Measurements from ENCODE around the gene PSENEN.
A peak's percentile ranks its signal among the peaks of the same experiment; 100 is the strongest.

PSENEN gene, protein sequence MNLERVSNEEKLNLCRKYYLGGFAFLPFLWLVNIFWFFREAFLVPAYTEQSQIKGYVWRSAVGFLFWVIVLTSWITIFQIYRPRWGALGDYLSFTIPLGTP

GRCh38 chr19:35745328-35746086 lies at the start of gene PSENEN, which contains the start of gene U2AF1L4:
Gene PSENEN, plus strand, starts transcription at chr19:35745651. Its CDS starts 280 bp downstream, at chr19:35745931.
Gene U2AF1L4, minus strand, starts transcription at chr19:35745418. Its CDS starts 27 bp downstream, at chr19:35745391.
- DNase-seq = peak; percentile 98

GRCh38 chr19:35695895-35696422 lies 49.5 kb upstream of the PSENEN start:
- DNase-seq = no peak

DNA sequence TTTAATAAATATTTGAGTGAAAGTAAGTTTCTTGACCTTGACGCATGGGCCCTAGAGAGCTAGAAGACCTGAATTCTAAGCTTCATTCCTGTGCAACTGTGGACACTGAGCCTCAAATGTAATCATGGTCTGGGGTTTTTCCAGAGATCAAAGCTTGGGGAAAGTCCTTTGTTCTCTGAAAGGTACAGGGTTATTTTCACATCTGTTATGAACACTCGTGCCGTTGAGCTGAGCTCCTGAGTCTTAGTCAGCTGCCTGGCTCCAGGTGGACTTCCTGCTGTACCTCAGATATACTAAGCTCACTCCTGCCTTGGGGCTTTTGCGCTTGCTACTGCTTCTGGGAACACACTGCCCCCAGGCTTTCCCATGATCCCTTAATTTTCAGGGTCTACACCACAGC lies 48.6 kb upstream of the PSENEN start:
- DNase-seq = no peak

DNA sequence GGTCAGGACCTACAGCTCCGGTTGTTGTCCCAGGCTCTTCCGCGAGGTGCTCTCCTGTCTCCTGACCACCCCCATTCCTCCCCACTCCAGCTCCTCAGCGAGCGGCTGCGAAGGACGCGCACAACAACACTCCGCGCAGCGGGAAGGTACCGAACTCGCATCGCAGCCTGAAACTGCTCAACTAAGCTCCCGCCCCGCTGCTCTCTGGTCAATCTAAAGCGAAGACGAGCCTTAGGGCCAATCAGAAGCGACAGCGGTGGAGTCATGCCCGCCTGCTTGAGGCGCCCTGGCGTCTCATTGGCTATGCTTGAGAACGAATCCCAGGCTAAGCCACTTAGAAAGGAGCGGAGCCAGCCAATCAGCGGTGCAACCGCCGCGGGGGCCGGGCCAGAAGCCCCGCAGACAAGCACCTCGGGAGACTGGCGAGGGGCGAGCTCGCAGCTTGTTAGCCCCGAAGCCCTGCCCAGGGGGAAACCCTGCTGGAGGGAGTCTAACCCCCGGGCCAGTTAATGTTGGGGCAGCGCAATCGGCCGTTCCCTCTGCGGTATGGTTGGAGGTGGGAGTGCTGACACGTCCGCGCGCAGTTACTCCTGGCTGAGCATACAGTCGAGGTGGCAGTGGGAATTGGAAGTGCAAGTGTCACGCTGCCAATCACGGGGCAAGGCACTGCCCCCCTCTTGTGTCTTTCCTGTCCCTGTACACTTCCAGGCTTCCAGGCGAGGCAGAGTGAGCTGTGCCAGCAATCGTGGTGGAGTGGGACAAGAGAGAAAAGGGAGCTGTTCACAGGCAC lies 43.0 kb upstream of the PSENEN start:
- DNase-seq = peak; percentile 94

DNA sequence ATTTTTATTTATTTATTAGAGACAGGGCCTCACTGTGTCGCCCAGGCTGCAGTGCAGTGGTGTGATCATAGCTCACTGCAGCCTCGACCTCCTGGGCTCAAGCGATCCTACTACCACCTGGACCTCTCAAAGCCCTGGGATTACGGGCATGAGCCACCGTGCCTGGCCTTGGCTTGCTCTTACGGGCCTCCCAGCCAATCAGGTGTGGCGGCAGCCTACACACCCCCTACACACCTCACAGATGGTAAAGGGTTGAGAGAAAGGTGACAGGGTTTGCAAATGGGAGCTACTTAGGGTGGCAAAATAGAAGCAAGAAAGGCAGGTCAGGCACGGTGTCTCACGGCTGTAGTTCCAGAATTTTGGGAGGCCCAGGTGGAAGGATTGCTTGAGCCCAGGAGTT lies 42.1 kb upstream of the PSENEN start:
- no peak for DNase-seq

DNA sequence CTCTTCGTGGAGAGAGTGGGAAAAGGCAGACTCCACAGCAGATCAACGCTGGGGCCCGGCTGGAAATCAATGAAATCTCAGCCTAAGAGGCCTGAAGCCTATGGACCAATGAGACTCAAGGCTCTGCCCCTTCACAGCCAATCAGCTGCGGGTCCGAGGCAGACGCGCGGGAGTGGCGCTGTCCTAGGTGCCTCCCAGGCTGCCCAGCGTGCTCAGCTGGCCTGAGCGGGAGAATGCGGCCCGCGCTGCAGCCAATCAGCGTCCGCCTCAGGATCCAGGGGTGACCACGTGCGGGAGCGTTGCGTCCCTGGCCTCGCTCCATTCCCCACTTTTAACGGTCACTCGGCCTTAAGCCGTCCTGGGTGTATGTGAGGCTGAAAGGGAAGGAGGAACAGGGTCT lies 41.2 kb upstream of the PSENEN start, which contains the start of gene ZBTB32:
ZBTB32 (plus strand) TSS at position 341 of the 400 bp plus-strand sequence. CDS start 10,069 bp downstream, outside the sequence.
- no peak for DNase-seq

- DNase-seq = no peak
Measured at GRCh38 chr19:35708391-35708790, 37.1 kb upstream of the PSENEN start.

GRCh38 chr19:35710784-35711723 lies 34.4 kb upstream of the PSENEN start:
- DNase-seq = no peak

DNA sequence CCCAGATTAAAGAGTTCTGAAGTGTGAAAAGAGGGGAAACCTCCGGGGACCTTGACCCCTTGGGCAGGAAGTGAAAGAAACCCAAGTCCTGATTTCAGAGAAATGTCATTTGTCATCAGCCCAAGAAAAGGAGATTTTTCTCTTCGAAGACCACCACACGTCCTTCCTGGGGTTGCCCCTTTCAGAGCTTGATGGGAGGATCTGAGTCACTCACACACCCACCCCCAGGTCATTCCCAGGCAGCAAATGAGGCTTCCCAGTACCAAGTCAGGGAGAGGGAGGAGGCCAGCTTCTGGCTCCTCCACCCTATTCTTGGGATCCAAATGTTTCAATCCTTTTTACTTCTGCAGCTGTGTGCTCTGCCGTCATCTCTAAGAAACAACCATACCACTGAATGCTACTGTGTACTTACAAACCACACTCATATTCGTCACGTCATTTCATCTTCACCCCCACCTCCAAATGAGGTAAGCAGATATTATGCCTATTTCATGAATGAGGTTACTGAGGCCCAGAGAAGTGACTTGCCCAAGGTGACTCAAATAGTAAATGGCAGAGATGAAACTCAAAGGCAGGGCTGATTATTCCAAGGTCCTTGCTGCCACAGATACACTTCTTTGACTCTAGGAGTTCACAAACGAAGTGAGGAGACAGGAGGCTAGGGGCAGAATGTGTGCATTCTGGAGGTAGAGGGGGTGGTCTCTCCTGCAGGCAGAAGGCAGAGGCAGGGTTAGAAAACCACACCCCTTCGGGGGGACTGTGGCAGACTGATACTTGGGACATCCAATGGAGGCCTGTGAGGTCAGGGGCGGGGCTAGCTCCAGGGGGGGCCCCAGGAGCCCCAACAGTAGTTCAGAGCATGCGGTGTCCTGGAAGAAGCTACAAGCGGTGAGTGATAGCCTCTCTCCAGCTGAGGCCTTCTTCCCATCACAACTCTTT lies 32.6 kb upstream of the PSENEN start:
- DNase-seq = no peak

DNA sequence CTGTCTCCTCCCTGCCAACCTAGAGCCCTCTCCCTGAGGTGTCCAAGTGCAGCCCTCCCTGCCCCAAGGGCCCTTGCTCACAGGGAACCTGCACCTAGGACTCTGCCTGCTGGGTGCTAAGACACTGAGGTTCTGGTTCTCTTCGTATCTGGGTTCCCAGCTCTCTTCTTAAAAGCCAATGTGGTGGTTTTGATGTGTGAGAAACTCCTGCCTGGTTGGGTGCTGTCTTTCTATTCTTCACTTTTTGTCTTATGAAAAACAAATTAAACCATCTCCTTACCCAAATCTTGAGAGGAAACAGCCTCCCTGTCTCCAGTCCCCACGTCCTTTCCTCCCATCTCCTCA lies 32.0 kb upstream of the PSENEN start:
- DNase-seq = no peak

DNA sequence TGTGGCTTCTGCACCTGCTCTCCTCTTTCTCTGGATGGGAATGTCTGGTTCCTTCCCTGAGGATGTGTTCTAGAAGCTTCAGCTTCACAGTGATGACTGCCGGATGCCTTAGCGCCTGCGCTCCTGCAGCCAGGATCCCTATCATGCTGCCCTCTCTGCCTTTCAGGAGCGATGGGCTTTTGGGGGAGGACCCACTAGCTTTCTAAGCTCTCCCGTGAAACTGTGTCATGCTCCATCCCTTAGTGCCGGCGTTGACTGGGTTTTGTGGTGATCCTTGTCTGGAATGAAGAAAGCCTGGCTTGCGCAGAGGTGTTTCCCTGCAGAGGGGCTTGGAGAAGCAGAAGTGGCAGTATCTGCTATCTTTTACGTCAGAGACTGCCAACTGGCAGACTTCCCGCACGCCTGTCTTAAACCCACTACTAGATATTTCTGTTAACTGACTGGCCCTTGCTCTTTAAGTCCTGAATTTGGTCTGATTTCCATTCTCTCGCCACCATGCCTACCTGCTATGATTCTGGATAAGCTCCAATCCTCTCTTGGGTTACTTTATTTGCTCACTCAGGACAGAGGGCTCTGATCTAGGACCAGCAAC lies 31.5 kb upstream of the PSENEN start:
- DNase-seq = no peak

GRCh38 chr19:35714601-35715354 lies 30.7 kb upstream of the PSENEN start:
- DNase-seq = no peak

DNA sequence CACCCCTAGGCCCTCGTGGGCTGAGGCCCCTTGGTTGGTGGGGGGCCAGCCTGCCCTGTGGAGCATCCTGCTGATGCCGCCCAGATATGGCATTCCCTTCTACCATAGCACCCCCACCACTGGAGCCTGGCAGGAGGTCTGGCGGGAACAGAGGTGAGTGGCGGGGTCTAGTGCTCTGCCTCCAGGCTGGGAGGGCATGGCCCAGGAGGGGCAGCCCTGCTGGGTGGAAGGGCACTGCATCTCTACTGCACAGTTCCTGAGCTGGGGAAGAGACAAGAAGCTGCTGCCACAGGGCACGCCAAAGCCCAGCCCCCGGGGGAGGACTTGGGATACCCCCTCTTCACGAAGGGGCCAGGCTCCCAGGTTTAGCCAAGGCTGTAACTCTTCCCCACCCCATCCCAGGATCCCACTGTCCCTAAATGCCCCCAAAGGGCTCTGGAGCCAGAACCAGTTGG lies 30.1 kb upstream of the PSENEN start:
- no peak for DNase-seq

DNA sequence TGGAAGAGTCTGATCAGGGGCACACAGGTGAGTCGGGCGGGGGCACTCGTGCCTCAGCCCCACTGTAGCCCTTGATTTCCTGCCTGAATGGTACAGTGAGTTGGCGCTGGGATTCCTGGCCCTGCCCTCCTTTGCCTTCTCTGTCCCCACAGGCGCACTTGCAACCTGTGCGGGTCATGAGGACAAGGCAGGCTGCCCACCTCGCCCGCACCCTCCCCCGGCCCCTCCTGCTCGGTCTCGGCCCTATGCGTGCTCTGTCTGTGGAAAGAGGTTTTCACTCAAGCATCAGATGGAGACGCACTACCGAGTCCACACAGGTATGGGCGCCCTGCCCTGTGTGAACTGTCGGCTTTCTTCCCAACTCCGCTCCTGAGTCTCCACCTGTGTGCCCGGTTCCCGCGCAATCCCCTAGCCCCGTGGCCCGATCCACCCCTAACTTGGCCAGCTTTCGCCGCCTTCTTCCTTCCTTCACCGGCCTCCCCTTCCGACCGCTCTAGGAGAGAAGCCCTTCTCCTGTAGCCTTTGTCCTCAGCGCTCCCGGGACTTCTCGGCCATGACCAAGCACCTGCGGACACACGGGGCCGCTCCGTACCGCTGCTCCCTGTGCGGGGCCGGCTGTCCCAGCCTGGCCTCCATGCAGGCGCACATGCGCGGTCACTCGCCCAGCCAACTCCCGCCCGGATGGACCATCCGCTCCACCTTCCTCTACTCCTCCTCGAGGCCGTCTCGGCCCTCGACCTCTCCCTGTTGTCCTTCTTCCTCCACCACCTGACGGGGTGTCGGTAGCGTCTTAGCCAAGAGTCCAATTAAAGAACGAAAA lies 29.3 kb upstream of the PSENEN start:
- DNase-seq = no peak

- peak; percentile 70 for DNase-seq
Measured at GRCh38 chr19:35716801-35717664, 28.4 kb upstream of the PSENEN start.

DNA sequence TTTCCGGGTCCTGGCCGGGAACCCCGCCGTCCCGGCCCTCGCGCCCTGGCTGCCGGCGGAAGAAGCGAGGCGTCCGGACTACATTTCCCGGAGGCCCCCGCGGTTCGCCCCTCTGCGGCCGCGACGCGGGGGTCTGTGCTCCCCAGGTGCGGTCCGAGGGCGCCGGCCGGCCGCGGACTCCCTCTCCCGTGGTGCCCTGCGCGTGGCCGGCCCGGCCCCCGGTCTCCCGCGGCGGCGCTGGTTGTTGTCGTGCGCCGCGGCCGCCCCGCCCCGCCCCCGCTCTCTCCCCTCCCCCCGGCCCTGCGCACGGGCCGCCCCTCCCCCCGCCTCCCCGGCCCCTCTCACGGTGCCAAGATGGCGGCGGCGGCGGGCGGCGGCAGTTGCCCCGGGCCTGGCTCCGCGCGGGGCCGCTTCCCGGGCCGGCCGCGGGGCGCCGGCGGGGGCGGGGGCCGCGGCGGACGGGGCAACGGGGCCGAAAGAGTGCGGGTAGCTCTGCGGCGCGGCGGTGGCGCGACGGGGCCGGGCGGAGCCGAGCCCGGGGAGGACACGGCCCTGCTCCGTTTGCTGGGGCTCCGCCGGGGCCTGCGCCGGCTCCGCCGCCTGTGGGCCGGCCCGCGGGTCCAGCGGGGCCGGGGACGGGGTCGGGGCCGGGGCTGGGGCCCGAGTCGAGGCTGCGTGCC lies 27.6 kb upstream of the PSENEN start, which contains the start of gene KMT2B:
KMT2B (plus strand) TSS at position 339 of the 680 bp plus-strand sequence; CDS start at position 355, 16 bp downstream.
- DNase-seq = no peak

GRCh38 chr19:35718345-35719041 lies 27.0 kb upstream of the PSENEN start:
- no peak for DNase-seq
